SHP77 treated with DMSO at 0.1 percent for 48 hours (cell line): ENCODE data around the gene FAM171A1.

Experiments used
- DNase-seq: peaks from one replicate; lab custom pipeline; 2025; lab: John Stamatoyannopoulos, UW

Gene FAM171A1

GRCh38 chr10:15242261-15242840 lies 128.7 kb downstream of the FAM171A1 start:
- DNase-seq = no peak

- DNase-seq = no peak
Observed at GRCh38 chr10:15241306-15241705, 129.8 kb downstream of the FAM171A1 start.

- DNase-seq = no peak
Observed at GRCh38 chr10:15238555-15239335, 132.3 kb downstream of the FAM171A1 start.

- DNase-seq = no peak
Observed at GRCh38 chr10:15237351-15237750, 133.7 kb downstream of the FAM171A1 start.

- DNase-seq = no peak
Observed at GRCh38 chr10:15236340-15236739, 134.7 kb downstream of the FAM171A1 start.

GRCh38 chr10:15232279-15232678 lies 138.8 kb downstream of the FAM171A1 start:
- DNase-seq = no peak

- no peak for DNase-seq
Observed at GRCh38 chr10:15231426-15231825, 139.7 kb downstream of the FAM171A1 start.

GRCh38 chr10:15230257-15230656 lies 140.8 kb downstream of the FAM171A1 start:
- DNase-seq = no peak

GRCh38 chr10:15229268-15229667 lies 141.8 kb downstream of the FAM171A1 start:
- no peak for DNase-seq

GRCh38 chr10:15228426-15228825 lies 142.7 kb downstream of the FAM171A1 start:
- no peak for DNase-seq

- DNase-seq = no peak
Observed at GRCh38 chr10:15227611-15228372, 143.3 kb downstream of the FAM171A1 start.

- no peak for DNase-seq
Observed at GRCh38 chr10:15225511-15225910, 145.6 kb downstream of the FAM171A1 start.

GRCh38 chr10:15224948-15225347 lies 146.1 kb downstream of the FAM171A1 start:
- DNase-seq = no peak

- DNase-seq = no peak
Observed at GRCh38 chr10:15223174-15223573, 147.9 kb downstream of the FAM171A1 start.

GRCh38 chr10:15222511-15222910 lies 148.6 kb downstream of the FAM171A1 start:
- no peak for DNase-seq

- no peak for DNase-seq
Observed at GRCh38 chr10:15220445-15220844, 150.6 kb downstream of the FAM171A1 start.

GRCh38 chr10:15216700-15217099 lies 154.4 kb downstream of the FAM171A1 start:
- no peak for DNase-seq

GRCh38 chr10:15214237-15214636 lies 156.9 kb downstream of the FAM171A1 start:
- DNase-seq = no peak

GRCh38 chr10:15213461-15213861 lies 157.6 kb downstream of the FAM171A1 start:
- no peak for DNase-seq

- no peak for DNase-seq
Observed at GRCh38 chr10:15211464-15211979, 159.6 kb downstream of the FAM171A1 start.

GRCh38 chr10:15210521-15210920 lies 160.6 kb downstream of the FAM171A1 start:
- DNase-seq = no peak

- DNase-seq = peak; percentile 50
Observed at GRCh38 chr10:15209827-15210509, 161.1 kb downstream of the FAM171A1 start.
